ENCODE measurements around the gene HMSD.
"Not testable (repeated sequence)": the region's sequence is repeated elsewhere in the genome, so short reads cannot be mapped to it uniquely, and the experiment has no call there.

HMSD gene, protein sequence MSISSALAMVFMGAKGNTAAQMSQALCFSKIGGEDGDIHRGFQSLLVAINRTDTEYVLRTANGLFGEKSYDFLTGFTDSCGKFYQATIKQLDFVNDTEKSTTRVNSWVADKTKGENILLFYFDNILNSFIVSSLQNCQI

DNA sequence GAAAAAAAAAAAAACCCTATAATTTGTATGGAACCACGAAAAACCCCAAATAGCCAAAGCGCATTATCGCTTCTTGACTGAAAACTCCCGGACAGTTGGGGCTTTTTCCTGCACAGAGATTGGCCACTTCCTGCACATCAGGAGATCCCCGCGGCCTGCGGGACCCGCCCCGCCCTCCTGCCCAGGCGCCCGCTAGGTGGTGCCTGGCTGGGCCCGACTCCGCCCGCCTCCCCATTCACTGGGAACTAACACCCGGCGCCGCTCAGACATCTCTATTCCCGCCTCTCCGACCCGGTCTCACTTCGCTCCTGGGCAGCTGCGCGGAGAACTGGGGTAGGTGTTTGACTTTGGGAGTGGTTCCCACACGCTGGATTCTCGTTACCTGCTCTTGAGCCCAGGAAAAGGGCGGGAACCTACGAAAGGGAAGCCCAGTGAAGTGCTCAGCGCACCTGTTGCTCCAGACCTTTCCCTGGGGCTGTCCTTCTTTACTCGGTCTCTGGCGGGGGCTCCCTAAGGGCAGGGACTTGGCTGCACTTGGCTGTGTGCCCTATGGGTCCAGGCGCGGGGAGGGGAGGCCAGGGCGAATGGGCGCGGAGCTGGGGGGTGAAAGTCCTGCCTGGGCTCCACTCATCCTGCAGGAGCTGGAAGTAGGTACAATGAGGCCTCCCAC is at the start of gene HMSD:
HMSD (plus strand) TSS at position 234 of the 670 bp plus-strand sequence. CDS start 4,155 bp downstream, outside the sequence.
- no peak for DNase-seq (ENCODE audit: low spot score)

DNA sequence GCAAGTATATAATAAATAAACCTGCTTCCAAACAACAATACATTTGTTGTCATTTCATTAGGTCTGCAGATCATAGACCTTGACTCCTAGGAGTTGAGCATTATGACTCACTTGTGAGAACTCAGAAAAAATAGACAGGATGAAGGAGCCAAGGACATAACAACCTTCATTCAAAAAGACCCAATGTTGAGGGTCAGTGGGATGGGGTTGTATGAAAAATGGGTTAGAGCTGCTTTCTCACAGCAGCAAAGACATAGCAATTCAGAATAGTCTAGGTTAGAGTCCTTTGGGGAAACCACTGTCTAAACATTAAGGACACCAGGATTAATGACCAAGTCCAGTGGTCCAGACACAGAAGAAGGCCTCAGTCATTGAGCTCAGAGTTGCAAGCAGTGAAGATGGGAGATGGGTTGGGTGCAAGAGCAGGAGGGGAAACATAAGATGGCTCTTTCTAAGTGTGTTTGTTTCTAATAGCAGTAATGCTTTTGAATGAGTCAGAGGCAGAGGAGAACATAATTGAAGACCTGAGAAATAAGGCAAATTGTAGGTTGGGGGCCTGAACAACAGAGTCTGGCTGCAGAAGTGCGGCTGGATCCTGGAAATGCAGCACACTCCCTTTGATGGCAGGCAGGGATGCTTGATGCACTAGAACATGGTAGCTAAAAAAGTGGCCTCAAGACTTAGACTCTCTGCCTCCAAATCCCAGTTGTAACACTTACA is 45.1 kb upstream of the HMSD start:
- DNase-seq (ENCODE audit: low spot score): no peak

DNA sequence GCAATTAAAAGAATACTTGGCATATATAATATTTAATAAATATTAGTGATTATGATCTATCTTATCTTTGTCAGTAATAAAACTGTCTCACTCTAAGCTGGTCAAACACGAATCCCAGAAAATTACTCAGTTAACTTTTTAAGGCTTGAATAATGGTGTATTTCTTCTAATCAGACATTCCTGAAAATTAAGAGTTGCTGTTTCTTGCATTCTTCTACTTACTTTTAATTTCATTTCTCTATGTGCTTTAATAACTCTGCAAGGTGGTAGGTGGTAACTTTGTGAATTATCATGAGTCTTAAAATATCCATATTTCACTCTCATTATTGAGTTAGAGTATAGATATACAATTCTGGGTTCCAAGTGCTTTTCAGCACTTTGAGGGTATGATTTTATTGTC is 44.4 kb upstream of the HMSD start:
- no peak for DNase-seq (ENCODE audit: low spot score)

DNA sequence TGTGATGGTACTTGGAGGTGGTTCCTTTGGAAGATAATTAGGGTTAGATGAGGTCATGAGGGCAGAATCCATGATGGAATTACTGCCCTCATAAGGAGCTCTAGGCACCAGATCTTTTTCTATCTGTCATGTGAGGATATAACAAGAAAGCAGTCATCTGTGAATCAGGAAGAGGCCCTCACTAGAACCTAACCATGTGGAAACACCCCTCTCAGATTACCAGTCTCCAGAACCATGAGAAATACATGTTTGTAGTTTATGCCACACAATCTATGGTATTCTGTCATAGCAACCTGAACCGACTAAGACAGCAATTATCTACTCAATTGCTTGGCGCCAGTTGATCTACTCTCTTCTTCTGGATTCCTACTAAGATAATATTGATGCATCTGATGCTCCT is 43.7 kb upstream of the HMSD start:
- DNase-seq (ENCODE audit: low spot score): no peak

DNA sequence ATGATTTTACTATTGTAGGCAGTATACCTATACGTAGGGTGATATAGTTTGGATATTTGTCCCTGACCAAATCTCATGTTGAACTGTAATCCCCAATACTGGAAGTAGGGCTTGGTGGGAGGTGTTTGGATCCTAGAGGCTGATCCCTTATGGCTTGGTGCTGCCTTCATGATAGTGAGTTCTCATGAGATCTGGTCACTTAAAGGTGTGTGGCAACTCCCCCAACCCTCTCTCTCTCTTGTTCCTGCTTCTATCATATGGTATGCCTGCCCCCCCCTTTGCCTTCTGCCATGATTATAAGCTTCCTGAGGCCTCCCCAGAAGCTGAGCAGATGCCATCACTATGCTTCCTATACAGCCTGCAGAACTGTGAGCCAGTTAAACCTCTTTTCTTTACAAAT is 43.0 kb upstream of the HMSD start:
- no peak for DNase-seq (ENCODE audit: low spot score)

DNA sequence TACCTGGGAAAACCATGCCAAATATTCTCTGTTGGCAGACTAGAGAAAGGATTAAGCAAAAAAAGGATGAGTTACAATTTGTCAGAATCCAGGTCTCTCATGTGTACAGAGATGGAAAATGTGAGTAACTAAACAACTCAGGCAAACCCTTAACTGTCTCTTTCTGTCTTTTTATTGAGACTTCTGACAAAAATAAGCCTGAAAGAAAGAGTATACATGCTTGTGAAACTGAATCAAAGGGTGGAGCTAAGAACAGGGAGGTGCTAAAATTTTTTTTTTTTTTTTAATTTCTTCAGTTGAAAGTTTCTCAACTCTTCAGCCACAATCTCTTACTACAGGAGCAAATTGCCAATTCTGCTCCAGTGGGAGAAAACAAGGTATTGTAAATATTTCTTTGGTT is 41.4 kb upstream of the HMSD start, which contains the start of gene SERPINB10:
SERPINB10 (plus strand) TSS at position 295 of the 400 bp plus-strand sequence. CDS start 7,553 bp downstream, outside the sequence.
- no peak for DNase-seq (ENCODE audit: low spot score)

DNA sequence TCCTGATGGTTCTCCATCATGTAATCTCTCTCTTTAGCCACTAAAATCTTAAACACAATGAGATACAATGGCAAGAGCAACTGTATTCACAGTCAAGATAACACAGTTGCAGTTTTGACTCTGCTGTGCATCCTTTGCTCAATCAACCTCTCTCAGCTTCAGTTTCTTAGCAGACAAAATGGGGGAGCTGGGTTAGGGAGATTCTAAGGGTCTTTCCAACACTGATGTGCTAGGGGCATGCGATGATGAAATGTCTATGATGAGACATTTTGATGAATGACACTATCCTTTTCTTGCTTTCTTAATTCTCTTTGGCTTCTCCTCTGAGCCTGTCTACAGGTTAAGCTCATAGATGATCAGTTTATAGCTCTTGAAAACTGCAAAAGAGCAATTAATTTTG is 40.2 kb upstream of the HMSD start:
- DNase-seq (ENCODE audit: low spot score): no peak

DNA sequence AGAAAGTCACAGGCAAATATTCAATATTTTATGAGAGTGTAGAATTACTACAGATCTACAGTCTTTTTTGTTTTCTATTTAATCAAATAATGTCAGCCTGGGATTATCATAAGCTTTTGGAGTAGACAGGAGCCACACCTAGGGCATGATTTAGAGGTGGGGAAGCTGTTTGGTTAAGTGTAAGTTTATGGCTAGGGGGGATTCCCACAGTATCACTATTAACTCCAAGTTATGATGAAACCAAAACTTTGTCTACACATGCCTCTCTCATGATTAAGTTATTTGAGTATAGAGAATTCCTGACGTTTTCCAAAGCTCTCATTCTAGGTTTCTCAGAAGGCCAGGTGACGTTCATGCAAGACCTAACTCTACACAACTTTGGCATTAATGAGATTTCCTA is 39.2 kb upstream of the HMSD start:
- DNase-seq (ENCODE audit: low spot score): no peak

DNA sequence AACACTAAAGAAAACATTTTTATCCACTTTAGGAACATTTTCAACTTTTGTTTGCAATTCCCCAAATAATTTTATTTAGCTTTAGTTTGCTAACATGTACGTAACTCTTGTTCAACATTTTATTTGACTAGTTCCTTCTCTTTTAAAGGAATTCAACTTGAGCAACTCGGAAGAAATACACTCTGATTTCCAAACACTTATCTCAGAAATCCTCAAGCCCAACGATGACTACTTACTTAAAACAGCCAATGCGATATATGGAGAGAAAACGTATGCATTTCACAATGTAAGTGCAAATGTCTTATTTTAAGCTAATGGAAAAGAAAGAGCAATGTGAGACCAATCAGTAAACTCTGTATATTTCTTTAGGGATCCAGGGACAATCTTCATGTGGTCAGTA is 31.3 kb upstream of the HMSD start:
- DNase-seq (ENCODE audit: low spot score): no peak

DNA sequence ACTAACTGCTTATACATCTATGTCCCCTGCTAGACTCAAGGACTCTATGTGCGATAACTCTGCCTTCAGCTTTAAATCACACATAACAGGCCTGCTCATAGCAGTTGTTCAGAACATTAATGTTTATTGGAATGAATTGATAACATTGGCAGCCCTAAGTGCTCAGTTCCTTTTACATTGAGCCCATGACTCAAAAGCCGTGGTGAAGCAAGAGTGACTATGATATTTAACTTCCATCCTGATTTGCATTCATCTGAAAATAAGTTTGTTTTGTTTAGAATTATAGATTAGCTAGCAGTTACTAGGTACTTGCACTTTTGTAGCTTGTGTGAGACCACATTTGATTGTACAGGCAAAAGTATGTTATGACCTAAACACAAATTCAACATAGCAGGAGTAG is 27.1 kb upstream of the HMSD start:
- no peak for DNase-seq (ENCODE audit: low spot score)

DNA sequence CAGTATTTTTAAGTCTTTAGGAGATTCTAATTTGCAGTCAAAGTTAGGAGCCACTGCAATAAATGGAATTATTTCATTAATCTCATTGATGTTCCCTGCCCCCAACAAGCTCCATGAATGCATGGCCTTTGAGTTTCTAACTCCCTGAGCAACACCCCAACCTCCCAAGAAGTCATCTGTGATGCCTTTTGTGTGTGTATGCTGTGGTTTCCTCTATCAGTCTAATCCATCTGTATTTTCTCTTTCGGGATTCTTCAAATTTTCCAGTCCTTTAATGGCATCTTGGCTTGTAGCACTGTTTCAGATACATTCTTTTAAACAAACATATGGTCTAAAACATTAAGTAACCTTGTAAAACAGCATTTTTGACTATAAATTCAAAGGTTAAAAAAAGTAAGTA is 24.6 kb upstream of the HMSD start:
- no peak for DNase-seq (ENCODE audit: low spot score)

DNA sequence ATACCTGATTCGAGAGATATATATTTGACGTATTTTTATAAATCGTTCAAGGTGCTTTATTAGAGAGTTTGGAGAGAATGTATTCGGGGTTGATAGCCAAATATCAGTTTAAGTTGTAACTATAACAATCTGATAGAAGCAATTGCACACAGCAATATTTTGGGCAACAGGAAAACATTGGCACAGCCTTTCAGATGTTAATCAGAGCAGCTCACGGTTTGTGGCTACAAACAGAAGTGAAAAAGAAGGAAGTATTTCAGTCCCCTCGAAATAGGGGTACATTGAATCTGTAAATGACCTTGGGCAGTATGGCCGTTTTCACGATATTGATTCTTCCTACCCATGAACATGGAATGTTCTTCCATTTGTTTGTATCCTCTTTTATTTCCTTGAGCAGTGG is 20.8 kb upstream of the HMSD start:
- no peak for DNase-seq (ENCODE audit: low spot score)

DNA sequence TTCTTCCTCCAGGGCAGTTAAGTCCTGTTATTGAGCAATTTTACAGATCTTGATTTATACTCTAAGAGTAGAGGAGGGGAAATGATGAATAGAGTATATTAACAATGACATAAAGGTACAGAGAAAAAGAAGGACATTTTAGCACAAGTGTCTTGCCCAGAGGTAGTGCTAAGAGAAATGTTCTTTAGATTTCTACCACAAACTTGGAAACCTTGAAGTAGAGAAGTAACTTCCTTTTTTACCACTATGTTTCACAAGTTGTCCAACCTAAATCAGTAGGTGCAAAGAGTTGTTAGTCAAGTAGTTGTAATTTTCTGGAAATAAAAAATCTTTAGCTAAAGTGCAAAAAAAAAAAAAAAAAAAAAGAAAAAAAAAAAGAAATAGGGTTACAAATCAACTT is 19.7 kb upstream of the HMSD start:
- not testable (repeated sequence) for DNase-seq (ENCODE audit: low spot score)

DNA sequence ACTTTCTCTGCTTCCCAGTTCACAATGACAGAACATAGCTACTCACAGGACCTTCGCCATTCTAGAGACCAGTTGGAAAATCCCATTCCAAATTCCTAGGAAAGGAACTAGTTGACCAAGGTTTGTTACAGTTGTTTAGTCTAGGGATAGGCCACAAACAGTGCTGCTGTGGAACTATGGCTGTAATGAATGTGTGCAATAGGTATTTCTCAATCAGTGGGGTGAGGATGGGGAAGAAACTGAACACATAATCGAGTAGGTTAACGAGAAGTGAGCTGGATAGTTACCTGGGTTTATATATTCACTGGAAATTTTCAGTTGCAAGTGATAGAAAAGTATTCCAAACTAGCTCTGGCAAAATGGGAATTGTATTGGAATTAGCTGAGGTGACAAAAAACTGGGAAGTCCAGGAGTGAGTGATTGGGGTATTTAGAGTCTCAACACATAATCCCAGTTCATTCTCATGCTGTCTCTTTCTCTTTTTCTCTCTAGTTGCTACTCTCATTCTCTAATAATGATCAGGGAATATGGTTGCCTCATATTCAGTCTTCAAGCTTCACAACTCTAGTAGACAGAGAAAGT is 18.2 kb upstream of the HMSD start:
- DNase-seq (ENCODE audit: low spot score): no peak

DNA sequence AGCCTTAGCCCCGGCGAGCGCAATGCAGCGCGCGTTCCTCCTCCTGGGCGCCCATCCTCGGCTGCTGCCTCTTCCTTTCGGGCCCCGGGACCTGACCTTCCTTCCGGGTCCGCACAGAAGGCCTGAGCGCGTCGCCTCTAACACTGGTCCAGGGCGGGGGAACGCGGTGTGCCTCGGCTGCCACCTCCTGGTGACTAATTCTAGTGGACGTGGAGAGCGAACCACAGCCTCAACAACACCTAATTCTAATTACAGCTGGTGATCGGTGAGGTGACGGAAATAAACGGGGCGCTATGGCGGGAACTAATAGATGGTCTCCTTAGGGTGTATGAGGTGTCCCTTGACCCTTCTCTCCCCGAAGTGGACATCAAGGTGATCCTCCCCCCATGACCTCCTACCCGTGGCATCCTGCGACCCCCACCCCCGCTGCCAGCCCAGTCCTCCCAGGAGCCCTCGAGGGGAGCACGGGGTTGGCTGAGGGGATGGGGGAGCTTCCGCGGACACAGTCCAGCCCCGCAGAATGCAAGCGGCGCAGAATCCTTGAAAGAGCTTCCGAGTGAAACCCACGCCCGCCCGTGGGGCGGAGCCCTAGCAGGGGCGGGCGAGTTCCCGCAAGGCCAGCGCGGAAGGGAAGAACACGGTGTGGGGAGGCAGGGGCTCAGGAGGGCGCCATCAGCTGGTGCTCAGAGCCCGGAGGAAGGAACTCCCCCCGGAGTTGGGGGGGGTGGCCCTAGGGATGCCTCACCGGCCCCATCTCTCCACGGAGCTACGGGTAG is 12.8 kb upstream of the HMSD start:
- DNase-seq (ENCODE audit: low spot score): peak; percentile 6

DNA sequence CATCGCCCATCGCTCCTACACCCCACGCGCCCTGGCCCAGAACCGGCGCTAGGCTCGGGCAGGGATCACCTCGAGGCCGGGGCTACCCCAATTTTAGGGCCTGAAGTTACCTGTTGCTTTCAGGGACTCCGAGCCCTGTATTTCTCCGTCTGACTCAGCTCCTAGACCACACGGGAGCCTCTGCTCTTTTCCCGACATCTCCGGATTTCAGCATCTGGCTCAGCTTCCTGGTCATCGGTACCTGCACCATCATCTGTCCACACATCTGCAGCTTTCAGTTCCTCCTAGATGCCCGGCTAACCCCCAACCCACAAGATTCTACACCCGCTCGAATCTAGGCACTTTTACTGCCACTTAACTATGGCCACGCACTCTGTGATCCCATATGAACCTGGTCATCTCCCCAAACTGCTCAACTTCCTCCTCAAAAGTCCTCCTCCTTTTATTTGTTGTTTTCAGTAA is 12.1 kb upstream of the HMSD start:
- DNase-seq (ENCODE audit: low spot score): no peak

DNA sequence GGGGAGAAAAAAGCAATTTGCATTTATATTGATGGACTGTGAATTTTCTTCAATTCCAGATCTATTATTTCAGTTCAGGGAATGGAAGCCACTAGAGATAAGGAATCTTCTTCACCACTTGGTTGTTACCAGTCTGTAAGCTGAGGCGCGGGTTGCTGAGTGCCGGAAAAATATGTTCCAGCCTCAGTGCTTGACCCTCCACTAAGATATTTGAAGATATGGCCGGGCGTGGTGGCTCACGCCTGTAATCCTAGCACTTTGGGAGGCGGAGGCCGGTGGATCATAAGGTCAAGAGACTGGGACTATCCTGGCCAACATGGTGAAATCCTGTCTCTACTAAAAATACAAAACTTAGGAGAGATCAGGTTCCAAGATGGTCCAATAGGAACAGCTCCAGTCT is 9.1 kb upstream of the HMSD start:
- no peak for DNase-seq (ENCODE audit: low spot score)

DNA sequence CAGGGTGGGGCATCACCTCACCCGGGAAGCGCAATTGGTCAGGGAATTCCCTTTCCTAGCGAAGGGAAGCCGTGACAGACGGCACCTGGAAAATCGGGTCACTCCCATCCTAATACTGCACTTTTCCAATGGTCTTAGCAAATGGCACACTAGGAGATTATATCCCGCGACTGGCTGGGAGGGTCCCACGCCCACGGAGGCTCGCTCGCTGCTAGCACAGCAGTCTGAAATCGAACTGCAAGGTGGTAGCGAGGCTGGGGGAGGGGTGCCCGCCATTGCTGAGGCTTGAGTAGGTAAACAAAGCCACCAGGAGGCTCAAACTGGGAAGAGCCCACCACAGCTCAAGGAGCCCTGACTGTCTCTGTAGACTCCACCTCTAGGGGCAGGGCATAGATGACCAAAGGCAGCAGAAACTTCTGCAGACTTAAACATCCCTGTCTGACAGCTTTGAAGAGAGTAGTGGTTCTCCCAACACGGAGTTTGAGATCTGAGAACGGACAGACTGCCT is 8.5 kb upstream of the HMSD start:
- DNase-seq (ENCODE audit: low spot score): not testable (repeated sequence)

DNA sequence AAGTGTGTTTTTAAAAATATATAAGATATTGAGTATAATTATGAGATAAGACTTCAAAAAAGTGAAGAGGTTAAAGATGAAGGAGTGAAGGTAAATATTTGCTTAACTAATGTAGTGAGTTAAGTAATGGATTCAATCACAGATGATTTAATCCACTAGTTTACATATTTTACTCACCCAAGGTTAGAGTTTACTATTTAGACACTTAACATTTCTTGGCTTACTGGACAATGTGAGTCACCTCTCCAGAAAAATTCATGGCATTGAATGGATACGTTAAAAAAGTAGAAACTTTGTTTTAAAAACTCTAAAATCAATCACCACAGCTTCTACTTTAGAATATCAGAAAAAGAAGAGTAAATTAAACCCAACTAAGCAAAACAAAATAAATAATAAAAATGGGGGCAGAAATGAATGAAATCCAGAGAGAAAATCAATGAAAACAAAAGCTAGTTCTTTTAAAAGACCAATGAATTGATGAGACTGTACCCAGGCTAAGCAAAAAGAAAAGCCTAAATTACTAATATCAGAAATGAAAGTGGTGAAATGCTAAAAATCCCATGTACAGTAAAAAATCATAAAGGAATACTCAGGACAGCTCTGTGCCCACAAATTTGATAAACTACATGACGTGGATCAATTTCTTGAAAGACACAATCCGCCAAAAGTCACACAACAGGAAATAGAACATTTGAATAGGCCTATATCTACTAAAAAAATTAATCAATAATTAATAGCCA is 1.9 kb upstream of the HMSD start:
- no peak for DNase-seq (ENCODE audit: low spot score)

DNA sequence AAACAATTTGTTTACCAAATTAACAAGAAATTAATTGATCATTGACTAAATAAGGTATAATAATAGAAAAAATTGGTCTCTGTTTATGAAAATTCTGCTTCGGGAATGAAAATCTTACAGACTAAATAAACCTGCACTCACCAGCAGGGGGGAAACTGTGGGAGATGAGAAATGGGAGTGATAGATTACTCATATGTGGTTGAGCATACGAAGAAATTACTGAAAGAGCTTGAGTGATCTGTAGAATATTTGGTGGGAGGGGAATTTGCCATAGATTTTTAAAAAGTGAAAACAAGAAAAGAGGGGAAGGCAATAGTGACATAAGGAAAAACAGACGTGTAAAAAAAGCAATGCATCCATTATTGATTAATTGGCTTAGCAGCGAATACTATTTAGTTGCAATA is 2.2 kb downstream of the HMSD start:
- DNase-seq (ENCODE audit: low spot score): no peak

DNA sequence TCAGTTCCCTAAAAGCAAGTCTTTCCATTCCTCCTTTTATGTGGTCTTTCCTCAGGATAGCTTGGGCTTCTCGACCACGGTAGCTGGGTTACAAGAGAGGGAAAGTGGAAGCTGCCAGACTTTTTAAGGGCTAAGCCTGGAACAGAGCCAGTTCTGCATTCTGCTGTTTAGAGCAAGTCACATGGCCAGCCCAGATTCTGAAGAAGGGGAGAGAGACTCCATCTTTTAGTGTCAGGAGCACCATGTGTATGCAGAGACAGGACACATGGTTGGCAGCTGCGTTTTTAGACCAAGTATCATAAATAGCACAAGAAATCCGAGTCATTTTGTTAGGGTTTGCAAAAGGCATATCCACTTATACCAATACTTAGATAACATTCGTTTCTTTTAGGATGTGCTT is 4.7 kb downstream of the HMSD start:
- no peak for DNase-seq (ENCODE audit: low spot score)
